Heart left ventricle (tissue), 13 donors: Measurements from ENCODE around the gene C14orf180.

Experiments
- CTCF ChIP-seq, 12 donors: fragments of 200-600 bp; sonication (generic) in 4 of 12; IDR thresholded peaks; one replicate each; pipeline versions ENCODE4 v1.5.0 to v1.8.0; 2018 to 2022; ENCODE audit warnings: antibody characterized with exemption in 12 of 12, mild to moderate bottlenecking in 5 of 12
- POLR2A ChIP-seq, 2 donors: fragments of 450-650 bp; IDR thresholded peaks; one replicate each; pipeline ENCODE4 v1.6.1; 2017; ENCODE audit warnings: antibody characterized with exemption in 2 of 2, mild to moderate bottlenecking in 2 of 2, moderate library complexity in 2 of 2
- donor health status: ischemic (EF 13 %, LVEDD 7.1; RV severe dilation, severe dysfunction).
- donor health status: DM: no; HTN: yes; CAD: no.
- donor health status: DM: no; HTN: no; CAD: no.
- donor health status: ischemic (EF 25% LVEDD 6.9; RV normal size, moderate dysfunction).
- donor health status: ischemic (EF 25% LVEDD 5.7; RV mildly dilated, moderate dysfunction).
- donor health status: ischemic (EF 35%, LVEDD 5.7; RV mildly dilated, moderate dysfunction).
- donor health status: nonischemic (EF 11% LVEDD 7.7; RV severe dilation, severe dysfunction).
- donor health status: DM: yes; HTN: yes; CAD: no.
- donor health status: PGD.
- donor health status: ischemic (EF 29% LVEDD 5.4; RV normal size, mild dysfunction).
- donor health status: nonischemic (EF 23%, LVEDD 6.1; RV moderate dilation, normal function).

- TF ChIP-seq CTCF (IDR thresholded peaks at IDR 0.05) (no peak), POLR2A (IDR thresholded peaks at IDR 0.05) (no peak)
Observed at GRCh38 chr14:104596451-104596918, 16.9 kb downstream of the C14orf180 start.
